HG03280 (cell line): ENCODE data around the gene PPEF1.

Source experiments
- ATAC-seq: cut with Tn5 transposase; IDR thresholded peaks from one replicate; pipeline ENCODE4 v1.9.1; 2021; ENCODE audit warnings: mild to moderate bottlenecking, moderate library complexity; ENCODE audit not compliant: unreplicated experiment

The PPEF1 gene

GRCh38 chrX:18707426-18708049, at the start of gene PPEF1:
TSS of gene PPEF1 (plus strand) at chrX:18707645. CDS start at chrX:18707781, 136 bp downstream.
- ATAC-seq, result no peak

GRCh38 chrX:18661273-18661672, 46.2 kb upstream of the PPEF1 start:
- no peak for ATAC-seq

GRCh38 chrX:18664947-18665346, 42.5 kb upstream of the PPEF1 start:
- ATAC-seq, result no peak

- no peak for ATAC-seq
These were observed 40.8 kb upstream of the PPEF1 start for GRCh38 chrX:18666614-18667013.

- no peak for ATAC-seq
These were observed 39.2 kb upstream of the PPEF1 start for GRCh38 chrX:18668071-18668835.

GRCh38 chrX:18672008-18672407, 35.4 kb upstream of the PPEF1 start, which contains the start of gene RS1:
TSS of gene RS1 (minus strand) at chrX:18672108. CDS start at chrX:18672068, 40 bp downstream.
- ATAC-seq, result no peak

GRCh38 chrX:18674417-18674787, 33.0 kb upstream of the PPEF1 start:
- peak; percentile 34 for ATAC-seq

GRCh38 chrX:18674788-18675735, 32.4 kb upstream of the PPEF1 start:
- ATAC-seq, result peak; percentile 84

GRCh38 chrX:18676050-18676449, 31.4 kb upstream of the PPEF1 start:
- no peak for ATAC-seq

GRCh38 chrX:18676470-18676869, 31.0 kb upstream of the PPEF1 start:
- ATAC-seq, result no peak

GRCh38 chrX:18677161-18677869, 30.1 kb upstream of the PPEF1 start:
- ATAC-seq, result no peak

- ATAC-seq, result no peak
These were observed 25.4 kb upstream of the PPEF1 start for GRCh38 chrX:18681996-18682395.

GRCh38 chrX:18682979-18683387, 24.5 kb upstream of the PPEF1 start:
- no peak for ATAC-seq

GRCh38 chrX:18687856-18688495, 19.5 kb upstream of the PPEF1 start:
- no peak for ATAC-seq

GRCh38 chrX:18691431-18691830, 16.0 kb upstream of the PPEF1 start:
- no peak for ATAC-seq

- ATAC-seq, result no peak
These were observed 14.9 kb upstream of the PPEF1 start for GRCh38 chrX:18692541-18692940.

- no peak for ATAC-seq
These were observed 10.8 kb upstream of the PPEF1 start for GRCh38 chrX:18696653-18697052.

GRCh38 chrX:18698737-18699650, 8.5 kb upstream of the PPEF1 start:
- no peak for ATAC-seq
